DOHH2 (cell line): ENCODE measurements around the gene LETM1.

Experiments used
- H3F3A ChIP-seq: fragments of 200-600 bp; sonication (generic), shearing (Covaris generic); 2 replicates; pipeline ENCODE4 v1.6.0; 2016; ENCODE audit warnings: antibody characterized with exemption, mild to moderate bottlenecking; ENCODE audit not compliant: control insufficient read depth, insufficient read depth
- H3K27ac ChIP-seq: fragments of 200-600 bp; sonication (generic); 2 replicates; pipeline ENCODE4 v1.5.1; 2014; ENCODE audit warnings: low read depth, mild to moderate bottlenecking, low read length, moderate library complexity
- H3K27me3 ChIP-seq: fragments of 200-600 bp; sonication (generic); 2 replicates; pipeline ENCODE4 v1.6.1; 2014; ENCODE audit warnings: mild to moderate bottlenecking, low read length, mixed read lengths; ENCODE audit not compliant: control insufficient read depth
- H3K36me3 ChIP-seq: fragments of 200-600 bp; sonication (generic); 2 replicates; pipeline ENCODE4 v1.6.1; 2014; ENCODE audit warnings: mild to moderate bottlenecking, low read length, moderate library complexity, mixed read lengths; ENCODE audit not compliant: control insufficient read depth
- H3K4me1 ChIP-seq: fragments of 200-600 bp; sonication (generic); 2 replicates; pipeline ENCODE4 v1.6.1; 2014; ENCODE audit warnings: mild to moderate bottlenecking, low read length, mixed read lengths; ENCODE audit not compliant: control insufficient read depth
- H3K4me2 ChIP-seq: fragments of 200-600 bp; sonication (generic); 2 replicates; pipeline ENCODE4 v1.6.0; 2014; ENCODE audit warnings: mild to moderate bottlenecking, low read length, moderate library complexity
- H3K4me3 ChIP-seq: fragments of 200-600 bp; sonication (generic); 2 replicates; pipeline ENCODE4 v1.5.1; 2014; ENCODE audit warnings: mild to moderate bottlenecking, low read length, mixed read lengths
- H3K79me2 ChIP-seq: fragments of 200-600 bp; sonication (generic); 2 replicates; pipeline ENCODE4 v1.6.1; 2014; ENCODE audit warnings: mild to moderate bottlenecking, low read length, mixed read lengths; ENCODE audit not compliant: control insufficient read depth
- H3K9me2 ChIP-seq: fragments of 200-600 bp; sonication (generic); replicated peaks from 2 replicates; pipeline ENCODE4 v1.6.1; 2014; ENCODE audit warnings: mild to moderate bottlenecking, low read length, mixed read lengths; ENCODE audit not compliant: control insufficient read depth
- H3K9me3 ChIP-seq: fragments of 200-600 bp; sonication (generic); 2 replicates; pipeline ENCODE4 v1.6.1; 2014; ENCODE audit warnings: antibody characterized with exemption, low read length, mixed read lengths; ENCODE audit not compliant: control insufficient read depth, insufficient read depth
- H4K20me1 ChIP-seq: fragments of 200-600 bp; sonication (generic); 2 replicates; pipeline ENCODE4 v1.6.0; 2014; ENCODE audit warnings: low read depth, mild to moderate bottlenecking, antibody characterized with exemption, low read length, moderate library complexity; ENCODE audit not compliant: control insufficient read depth, insufficient read depth
- CTCF ChIP-seq: fragments of 200-600 bp; sonication (generic); IDR thresholded peaks from one replicate; pipeline ENCODE4 v1.5.1; 2014; ENCODE audit warnings: antibody characterized with exemption, mild to moderate bottlenecking, low read depth, low read length; ENCODE audit not compliant: poor library complexity, severe bottlenecking
- EZH2phosphoT487 ChIP-seq: fragments of 200-600 bp; sonication (generic); IDR thresholded peaks from 2 replicates; pipeline ENCODE4 v1.6.1; 2017; ENCODE audit warnings: borderline replicate concordance, mild to moderate bottlenecking, antibody characterized with exemption, low read length, moderate library complexity, mixed read lengths

Gene LETM1

DNA sequence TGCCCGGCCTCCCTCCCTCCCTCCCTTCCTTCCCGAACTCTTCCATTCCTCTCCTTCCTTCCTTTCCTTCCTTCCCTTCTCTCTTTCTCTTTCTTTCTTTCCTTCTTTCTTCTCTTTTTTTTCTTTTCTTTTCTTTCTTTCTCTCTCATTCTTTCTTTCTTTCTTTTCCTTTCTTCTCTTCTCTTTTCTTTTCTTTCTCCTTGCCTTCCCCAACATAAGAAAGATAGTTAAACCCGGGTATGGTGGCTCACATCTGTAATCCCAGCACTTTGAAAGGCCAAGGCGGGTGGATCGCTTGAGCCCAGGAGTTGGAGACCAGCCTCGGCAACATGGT, 40.7 kb upstream of the LETM1 start:
- Histone ChIP-seq H3K79me2 (peaks cover 100% of the 10 kb centered on the region), H3K4me1 (peaks cover 49% of the 10 kb centered on the region), H3K27me3 (no peaks in the 10 kb centered on the region), H3K4me3 (no peak overlapping the region), H3K36me3 (peaks cover 61% of the 10 kb centered on the region), H3K9me3 (no peaks in the 10 kb centered on the region), H3K4me2 (no peak overlapping the region), H3F3A (peaks cover 26% of the 10 kb centered on the region), H3K27ac (no peak overlapping the region), H4K20me1 (peaks cover 43% of the 10 kb centered on the region), H3K9me2 (no peaks in the 10 kb centered on the region)
- no peak for TF ChIP-seq EZH2phosphoT487
- no peak for TF ChIP-seq CTCF

DNA sequence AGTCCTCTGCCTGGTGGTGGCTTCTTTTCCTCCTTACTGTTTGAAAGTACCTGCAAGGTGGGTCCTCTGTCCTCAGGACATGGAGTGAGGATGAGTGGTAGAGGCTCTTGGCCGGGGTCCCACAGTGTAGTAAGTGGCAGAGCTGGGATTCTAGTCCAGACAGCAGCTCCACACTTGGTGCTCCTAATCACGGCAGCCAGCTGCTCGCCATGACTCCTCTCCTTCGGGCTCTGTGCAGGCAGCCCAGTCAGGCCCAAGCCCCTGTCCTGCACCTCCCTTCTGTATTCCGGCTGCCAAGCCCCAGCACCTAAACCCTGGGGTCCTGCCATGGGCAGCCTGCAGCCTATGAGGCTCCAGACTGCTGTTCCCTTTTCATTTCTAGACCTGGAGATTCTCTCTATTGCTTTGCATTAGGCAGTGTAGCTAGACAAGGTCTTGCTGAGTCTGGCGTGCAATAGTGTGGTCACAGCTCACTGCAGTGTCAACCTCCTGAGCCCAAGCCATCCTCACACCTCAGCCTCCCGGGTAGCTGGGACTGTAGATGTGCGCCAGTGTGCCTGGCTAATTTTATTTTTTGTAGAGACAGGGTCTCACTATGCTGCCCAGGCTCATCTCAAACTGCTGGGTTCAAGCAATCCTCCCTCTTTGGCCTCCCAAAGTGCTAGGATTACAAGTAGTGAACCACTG, 40.2 kb upstream of the LETM1 start:
- Histone ChIP-seq H3K4me1 (peaks cover 49% of the 10 kb centered on the region), H3K27ac (no peak overlapping the region), H3K9me2 (no peaks in the 10 kb centered on the region), H3F3A (peaks cover 26% of the 10 kb centered on the region), H3K4me3 (no peak overlapping the region), H3K36me3 (peaks cover 60% of the 10 kb centered on the region), H4K20me1 (peaks cover 41% of the 10 kb centered on the region), H3K4me2 (no peak overlapping the region), H3K27me3 (no peaks in the 10 kb centered on the region), H3K9me3 (no peaks in the 10 kb centered on the region), H3K79me2 (peaks cover 100% of the 10 kb centered on the region)
- TF ChIP-seq EZH2phosphoT487 (no peak), CTCF (no peak)

DNA sequence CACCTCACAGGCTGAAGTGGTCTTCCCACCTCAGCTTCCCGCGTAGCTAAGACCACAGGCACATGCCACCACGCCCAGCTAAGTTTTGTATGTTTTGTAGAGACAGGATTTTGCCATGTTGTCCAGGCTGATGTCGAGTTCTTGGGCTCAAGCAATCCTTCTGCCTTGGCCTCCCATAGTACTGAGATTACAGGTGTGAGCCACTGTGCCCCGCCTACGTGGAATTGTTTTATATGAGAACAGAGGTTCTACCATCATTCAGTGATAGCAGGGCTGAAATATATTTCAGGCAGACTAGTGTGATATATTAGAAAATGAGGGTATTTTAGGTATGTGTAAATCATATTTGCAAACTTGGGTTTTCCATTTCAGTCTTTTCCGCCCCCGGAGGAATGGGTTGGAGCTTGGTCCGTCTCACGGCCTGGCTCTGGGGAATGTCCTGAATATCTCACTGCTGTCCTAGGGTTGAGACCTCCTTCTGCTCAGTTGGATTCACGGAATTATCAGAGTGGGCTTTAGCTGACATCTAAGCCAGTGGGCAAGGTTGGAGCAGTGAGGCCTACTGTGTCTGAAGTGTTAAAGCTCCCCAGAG, 35.1 kb upstream of the LETM1 start:
- H4K20me1 ChIP-seq, result peaks cover 41% of the 10 kb centered on the region; the same call in 1 of the 2 replicates

More for the DNA sequence above, 35.1 kb upstream of the LETM1 start:
- TF ChIP-seq EZH2phosphoT487 (no peak), CTCF (no peak)
- no peak overlapping the region for H3K4me2 ChIP-seq
- no peak overlapping the region for H3K27ac ChIP-seq
- H3K4me1 ChIP-seq, result peaks cover 30% of the 10 kb centered on the region
- H3K79me2 ChIP-seq, result peaks cover 100% of the 10 kb centered on the region
- peaks cover 59% of the 10 kb centered on the region for H3K36me3 ChIP-seq
- H3K9me2 ChIP-seq, result no peaks in the 10 kb centered on the region
- no peaks in the 10 kb centered on the region for H3K27me3 ChIP-seq
- H3F3A ChIP-seq, result peaks cover 18% of the 10 kb centered on the region
- no peaks in the 10 kb centered on the region for H3K9me3 ChIP-seq
- no peak overlapping the region for H3K4me3 ChIP-seq
